Esophagus squamous epithelium (tissue), 5 donors: ENCODE data around the gene LRRTM2. TPM values are rescaled to one million over a fixed set of nuclear protein-coding genes. Genes with fewer than 3 reads are reported as not detected.

Experiments used
- DNase-seq: peaks from one replicate; lab custom pipeline; 2025; lab: John Stamatoyannopoulos, UW
- H3K27ac ChIP-seq, 4 donors: fragments of 200-600 bp; sonication (generic); one replicate each; pipeline ENCODE4 v1.5.1; 2016 to 2019; ENCODE audit warnings: mild to moderate bottlenecking in 1 of 4
- H3K27me3 ChIP-seq, 4 donors: fragments of 200-600 bp; sonication (generic); 1 replicate in 3 of 4; 2 replicates in 1 of 4; pipeline versions ENCODE4 v1.5.1 to v1.6.0; 2017 to 2021; ENCODE audit warnings: antibody characterized with exemption in 1 of 4
- H3K36me3 ChIP-seq, 3 donors: fragments of 200-600 bp; sonication (generic); one replicate each; pipeline ENCODE4 v1.5.1; 2016 to 2019
- H3K4me1 ChIP-seq, 3 donors: fragments of 200-600 bp; sonication (generic); one replicate each; pipeline ENCODE4 v1.5.1; 2017 to 2019
- H3K4me3 ChIP-seq, 4 donors: fragments of 200-600 bp; sonication (generic); 1 replicate in 3 of 4; 2 replicates in 1 of 4; pipeline ENCODE4 v1.5.1; 2016 to 2019; ENCODE audit warnings: mild to moderate bottlenecking in 2 of 4, moderate library complexity in 1 of 4
- H3K9me3 ChIP-seq, 3 donors: fragments of 200-600 bp; sonication (generic); one replicate each; pipeline ENCODE4 v1.5.1; 2016 to 2019
- POLR2A ChIP-seq, 4 donors: fragments of 450-650 bp; IDR thresholded peaks; one replicate each; pipeline ENCODE4 v1.6.1; 2017; ENCODE audit warnings: antibody characterized with exemption in 4 of 4, mild to moderate bottlenecking in 4 of 4, moderate library complexity in 3 of 4
- WGBS, 2 donors: methylation state at CpG; one replicate each; pipeline ENCODE4 v1.1.5; 2018; 5-methylcytosine and 5-hydroxymethylcytosine counted together
- intact Hi-C: fragments of 100-400 bp; cut with DNase I; formaldehyde crosslinking; loops from one replicate; pipeline ENCODE4 v1.15.0; 2022
- total RNA-seq, 4 donors: library from RNA; depleted of rRNA; stranded (reverse); fragments of >200 nt; gene quantifications; one replicate each; pipeline ENCODE4 v1.1.0, GENCODE V29; 2016
- TF ChIP-seq, protein P1 (sequence below), 6 experiments: fragments of 450-650 bp in 4 of 6; fragments of 200-600 bp in 2 of 6; sonication (generic) in 2 of 6; IDR thresholded peaks; one replicate each; pipeline ENCODE4 v1.5.1; 2016 to 2019; ENCODE audit warnings: antibody characterized with exemption in 6 of 6, mild to moderate bottlenecking in 4 of 6, moderate library complexity in 4 of 6
- donor health status: DM: yes; HTN: yes; CAD: no.

Gene LRRTM2
- total RNA-seq, 4 donors from 2014 or later: 0.04 to 3.1 (median 0.19) TPM; not detected in 1

DNA sequence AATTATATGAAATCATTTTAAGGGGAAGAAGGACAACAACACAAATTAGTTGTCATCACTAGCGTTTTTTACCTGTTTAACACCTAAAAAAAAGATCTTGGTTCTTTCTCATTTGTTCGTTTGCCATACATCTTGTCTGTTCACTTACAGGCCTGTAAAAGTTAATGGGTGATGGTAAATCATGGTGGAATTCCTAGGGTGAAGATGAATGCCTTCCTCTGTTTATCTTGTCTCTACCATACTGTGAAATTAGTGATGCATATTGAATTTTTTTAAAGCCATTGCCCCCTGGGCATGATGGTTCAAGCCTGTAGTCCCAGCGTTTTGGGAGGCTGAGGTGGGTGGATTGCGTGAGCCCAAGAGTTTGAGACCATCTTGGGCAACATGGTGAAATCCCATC is 46.6 kb downstream of the LRRTM2 start:
- Histone ChIP-seq H3K36me3 (peaks cover 0 to 79% (median 15%) of the 10 kb centered on the region in 3 donors), H3K4me1 (peaks cover 0 to 19% (median 0%) of the 10 kb centered on the region in 3 donors), H3K27me3 (no peaks in the 10 kb centered on the region), H3K4me3 (no peak overlapping the region), H3K9me3 (no peaks in the 10 kb centered on the region), H3K27ac (no peak overlapping the region)
- 72% methylated on average over 2 to 4 of the region's 4 CpGs for WGBS, 2 donors
- no peak for DNase-seq
- no peak for TF ChIP-seq POLR2A (IDR thresholded peaks at IDR 0.05)
- TF ChIP-seq, protein P1, sequence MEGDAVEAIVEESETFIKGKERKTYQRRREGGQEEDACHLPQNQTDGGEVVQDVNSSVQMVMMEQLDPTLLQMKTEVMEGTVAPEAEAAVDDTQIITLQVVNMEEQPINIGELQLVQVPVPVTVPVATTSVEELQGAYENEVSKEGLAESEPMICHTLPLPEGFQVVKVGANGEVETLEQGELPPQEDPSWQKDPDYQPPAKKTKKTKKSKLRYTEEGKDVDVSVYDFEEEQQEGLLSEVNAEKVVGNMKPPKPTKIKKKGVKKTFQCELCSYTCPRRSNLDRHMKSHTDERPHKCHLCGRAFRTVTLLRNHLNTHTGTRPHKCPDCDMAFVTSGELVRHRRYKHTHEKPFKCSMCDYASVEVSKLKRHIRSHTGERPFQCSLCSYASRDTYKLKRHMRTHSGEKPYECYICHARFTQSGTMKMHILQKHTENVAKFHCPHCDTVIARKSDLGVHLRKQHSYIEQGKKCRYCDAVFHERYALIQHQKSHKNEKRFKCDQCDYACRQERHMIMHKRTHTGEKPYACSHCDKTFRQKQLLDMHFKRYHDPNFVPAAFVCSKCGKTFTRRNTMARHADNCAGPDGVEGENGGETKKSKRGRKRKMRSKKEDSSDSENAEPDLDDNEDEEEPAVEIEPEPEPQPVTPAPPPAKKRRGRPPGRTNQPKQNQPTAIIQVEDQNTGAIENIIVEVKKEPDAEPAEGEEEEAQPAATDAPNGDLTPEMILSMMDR (IDR thresholded peaks at IDR 0.05): no peak
- intact Hi-C loops: loop anchor here (10.0 kb wide), 1 partner anchor 306 kb away; no protein-coding TSS in a partner anchor

DNA sequence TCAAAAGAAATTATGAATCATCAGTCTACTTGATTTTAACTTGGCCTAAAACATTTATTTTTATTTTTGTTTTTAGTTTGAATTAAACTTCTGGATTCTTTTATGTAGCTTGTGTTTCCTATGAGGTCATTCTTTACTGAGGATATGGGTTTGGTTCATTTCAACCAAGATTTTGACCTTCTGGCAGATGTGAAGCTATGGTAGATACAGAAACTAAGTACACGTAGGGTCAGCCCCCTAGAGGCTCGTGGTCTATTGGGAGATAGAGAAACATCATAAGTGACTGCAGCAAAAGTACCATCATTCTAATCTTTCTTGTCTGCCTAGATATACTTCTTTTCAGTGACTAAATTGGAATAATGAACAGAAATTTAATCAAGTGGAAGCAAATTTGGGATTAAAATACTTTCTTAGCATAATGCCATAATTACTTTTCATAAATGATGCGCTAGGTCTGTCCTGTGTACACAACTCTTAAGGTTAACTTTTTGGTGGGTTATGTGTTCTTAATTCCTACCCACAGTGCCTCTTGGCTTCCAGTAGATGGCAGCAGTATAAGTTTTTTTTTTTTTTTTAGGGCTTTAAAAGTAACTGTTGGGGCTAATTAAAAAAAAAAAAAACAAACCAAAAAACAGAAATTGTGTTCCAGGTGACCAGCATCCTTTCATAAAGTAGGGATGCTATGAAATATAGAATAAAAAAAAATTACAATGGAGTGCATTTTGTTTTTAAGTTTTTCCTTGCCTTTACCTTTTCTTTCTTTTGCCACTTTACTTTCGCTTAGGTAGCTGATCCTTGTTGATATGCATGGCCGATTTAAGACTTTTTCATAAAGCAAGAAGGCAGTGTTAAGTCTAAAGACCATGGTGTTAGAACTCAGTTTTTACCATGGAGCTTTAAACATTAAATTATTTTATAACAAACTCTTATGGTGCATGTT is 49.9 kb downstream of the LRRTM2 start:
- Histone ChIP-seq H3K27me3 (no peaks in the 10 kb centered on the region), H3K27ac (no peak overlapping the region), H3K36me3 (peaks cover 0 to 80% (median 15%) of the 10 kb centered on the region in 3 donors), H3K9me3 (no peaks in the 10 kb centered on the region), H3K4me3 (no peak overlapping the region), H3K4me1 (peaks cover 0 to 23% (median 0%) of the 10 kb centered on the region in 3 donors)
- 52 to 57% methylated on average over 5 of the region's 5 CpGs for WGBS, 2 donors
- DNase-seq: no peak
- intact Hi-C loops: loop anchor here (10.0 kb wide), 1 partner anchor 310 kb away; no protein-coding TSS in a partner anchor
- TF ChIP-seq POLR2A (IDR thresholded peaks at IDR 0.05): no peak
- TF ChIP-seq, protein P1 (IDR thresholded peaks at IDR 0.05): peak in 4 of 6 experiments; percentile 30 to 64 (median 41)

GRCh38 chr5:138824516-138824915 is 50.6 kb downstream of the LRRTM2 start:
- Histone ChIP-seq H3K9me3 (no peaks in the 10 kb centered on the region), H3K27me3 (no peaks in the 10 kb centered on the region), H3K36me3 (peaks cover 0 to 80% (median 15%) of the 10 kb centered on the region in 3 donors), H3K27ac (no peak overlapping the region), H3K4me3 (no peak overlapping the region), H3K4me1 (peaks cover 0 to 28% (median 0%) of the 10 kb centered on the region in 3 donors)
- intact Hi-C loops: loop anchor here (10.0 kb wide), 1 partner anchor 310 kb away; no protein-coding TSS in a partner anchor
- 70 to 88% methylated on average over 5 to 7 of the region's 7 CpGs for WGBS, 2 donors
- no peak for TF ChIP-seq POLR2A (IDR thresholded peaks at IDR 0.05)
- TF ChIP-seq, protein P1 (IDR thresholded peaks at IDR 0.05): no peak
- DNase-seq: no peak

DNA sequence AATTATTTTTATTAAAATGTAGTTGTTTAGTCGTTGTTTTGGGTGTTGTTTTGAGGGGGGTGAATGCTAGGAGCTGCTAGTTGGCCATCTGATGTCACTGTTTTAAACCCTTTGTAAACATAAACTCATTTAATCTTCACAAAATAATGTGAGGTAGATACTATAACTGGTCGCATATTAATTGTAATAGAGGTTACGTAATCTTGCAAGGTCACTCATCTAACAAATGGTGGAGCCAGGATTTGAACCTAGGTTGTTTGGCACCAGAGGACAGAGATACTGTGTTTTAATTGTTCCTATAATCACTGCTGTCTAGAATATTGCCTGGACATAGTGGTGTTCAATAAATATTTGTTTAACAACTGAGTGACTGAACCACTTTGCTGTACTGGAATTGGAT is 54.4 kb downstream of the LRRTM2 start:
- WGBS, 2 donors: 85 to 94% methylated on average over 3 of the region's 3 CpGs
- Histone ChIP-seq H3K9me3 (no peaks in the 10 kb centered on the region), H3K4me1 (peaks cover 0 to 33% (median 0%) of the 10 kb centered on the region in 3 donors), H3K27ac (no peak overlapping the region), H3K4me3 (no peak overlapping the region), H3K36me3 (peaks cover 0 to 78% (median 0%) of the 10 kb centered on the region in 3 donors), H3K27me3 (no peaks in the 10 kb centered on the region)
- intact Hi-C loops: loop anchor here (10.0 kb wide), 1 partner anchor 314 kb away; no protein-coding TSS in a partner anchor
- no peak for DNase-seq
- TF ChIP-seq, protein P1 (IDR thresholded peaks at IDR 0.05): no peak
- TF ChIP-seq POLR2A (IDR thresholded peaks at IDR 0.05): no peak

- Histone ChIP-seq H3K27me3 (no peaks in the 10 kb centered on the region), H3K4me3 (no peak overlapping the region), H3K36me3 (peaks cover 0 to 80% (median 0%) of the 10 kb centered on the region in 3 donors), H3K4me1 (peaks cover 0 to 22% (median 0%) of the 10 kb centered on the region in 3 donors), H3K27ac (no peak overlapping the region), H3K9me3 (no peaks in the 10 kb centered on the region)
- DNase-seq: no peak
- WGBS, 2 donors: 75 to 80% methylated on average over 1 to 2 of the region's 4 CpGs
- TF ChIP-seq, protein P1 (IDR thresholded peaks at IDR 0.05): no peak
- no peak for TF ChIP-seq POLR2A (IDR thresholded peaks at IDR 0.05)
- intact Hi-C loops: no loop called here
Observed at GRCh38 chr5:138819081-138819480, 56.1 kb downstream of the LRRTM2 start.
